GM12878 (cell line): ENCODE measurements around the gene CALML5. TPM values are rescaled to one million over a fixed set of nuclear protein-coding genes. Genes with fewer than 3 reads are reported as not detected.
"Not testable (repeated sequence)": the region's sequence is repeated elsewhere in the genome, so short reads cannot be mapped to it uniquely, and the experiment has no call there.

ENCODE experiments used
- ATAC-seq: fragments of 200-7000 bp; cut with Tn5 transposase; 3 replicates; pipeline ENCODE4 v1.9.1; 2020; ENCODE audit warnings: mild to moderate bottlenecking, moderate library complexity
- BruUV-seq: library from RNA; stranded (reverse); fragments of 400-500 nt; replicated peaks from 2 replicates; lab custom pipeline; 2021; lab: Mats Ljungman, UMichigan
- CTCF ChIA-PET: fragments of 300-600 bp; sonication (Branson Sonifier 250); formaldehyde crosslinking; extraction: SDS; loops from one replicate; lab custom pipeline; 2021; ENCODE audit warnings: inconsistent platforms; lab: Yijun Ruan, JAX
- POLR2A ChIA-PET: fragments of 350-600 bp; formaldehyde crosslinking; extraction: SDS; loops from one replicate; lab custom pipeline; 2021; ENCODE audit warnings: inconsistent platforms; lab: Charles Lee
- RAD21 ChIA-PET: fragments of 300-600 bp; sonication (Branson Sonifier 250); formaldehyde crosslinking; loops from one replicate; lab custom pipeline; 2023; ENCODE audit warnings: antibody characterized with exemption; ENCODE audit not compliant: unreplicated experiment; lab: Charles Lee
- SMC1A ChIA-PET: fragments of 300-600 bp; sonication (Branson Sonifier 250); formaldehyde crosslinking; loops from one replicate; lab custom pipeline; 2023; ENCODE audit not compliant: unreplicated experiment, uncharacterized antibody; lab: Charles Lee
- DNase-seq: peaks from one replicate; pipeline ENCODE4 v3.0.0-alpha.2; 2011; ENCODE audit warnings: low read depth, low spot score
- FAIRE-seq: peaks from 3 replicates; lab custom pipeline; 2011; peaks lifted over from hg19 to GRCh38; lab: Jason Lieb, UNC
- H2AFZ ChIP-seq: 2 replicates; pipeline ENCODE4 v1.6.0; 2011; ENCODE audit warnings: low read depth, low read length, control low read depth; ENCODE audit not compliant: control insufficient read depth
- H3K27ac ChIP-seq: 2 replicates; pipeline ENCODE4 v1.5.1; 2011; ENCODE audit warnings: control low read depth; ENCODE audit not compliant: control insufficient read depth, insufficient read depth
- H3K27me3 ChIP-seq, 2 experiments: replicated peaks in 1 of 2; 2 replicates each; pipeline versions ENCODE4 v1.6.0 to v1.6.1; 2011; ENCODE audit warnings: low read length in 1 of 2; ENCODE audit not compliant: control insufficient read depth in 2 of 2, insufficient read depth in 2 of 2
- H3K36me3 ChIP-seq, 2 experiments: 2 replicates each; pipeline ENCODE4 v1.5.1; 2011; ENCODE audit warnings: low read length in 1 of 2; ENCODE audit not compliant: control insufficient read depth in 2 of 2, insufficient read depth in 2 of 2
- H3K4me1 ChIP-seq: 2 replicates; pipeline ENCODE4 v1.6.1; 2011; ENCODE audit warnings: mild to moderate bottlenecking, low read length, moderate library complexity, mixed read lengths; ENCODE audit not compliant: control insufficient read depth, insufficient read depth
- H3K4me2 ChIP-seq: 2 replicates; pipeline ENCODE4 v1.6.0; 2011; ENCODE audit warnings: control low read depth; ENCODE audit not compliant: control insufficient read depth, insufficient read depth
- H3K4me3 ChIP-seq: fragments of 200-600 bp; sonication (generic); 2 replicates; pipeline ENCODE4 v1.5.1; 2016
- H3K79me2 ChIP-seq: 2 replicates; pipeline ENCODE4 v1.6.0; 2011; ENCODE audit warnings: low read length; ENCODE audit not compliant: control insufficient read depth, insufficient read depth
- H3K9ac ChIP-seq: 2 replicates; pipeline ENCODE4 v1.8.0; 2011; ENCODE audit warnings: low read length, control low read depth, mixed read lengths; ENCODE audit not compliant: control insufficient read depth, insufficient read depth
- H3K9me3 ChIP-seq: replicated peaks from 3 replicates; pipeline ENCODE4 v1.5.1; 2011; ENCODE audit warnings: mild to moderate bottlenecking, low read length; ENCODE audit not compliant: control insufficient read depth, insufficient read depth
- H4K20me1 ChIP-seq: 2 replicates; pipeline ENCODE4 v1.6.0; 2011; ENCODE audit not compliant: control insufficient read depth, insufficient read depth
- WGBS: methylation state at CpG from one replicate; pipeline ENCODE4 v1.1.6; 2016; ENCODE audit warnings: low lambda C conversion rate; ENCODE audit not compliant: insufficient replicate concordance, insufficient coverage; ENCODE audit errors: missing lambda C conversion rate; 5-methylcytosine and 5-hydroxymethylcytosine counted together
- in situ Hi-C: fragments of 300-500 bp; cut with MboI; formaldehyde crosslinking; loops from 9 replicates; pipeline ENCODE4 v1.14.3; 2018; ENCODE audit warnings: mixed read lengths
- intact Hi-C: fragments of 100-400 bp; cut with micrococcal nuclease; formaldehyde crosslinking; loops from one replicate; pipeline ENCODE4 v1.14.2; 2022; ENCODE audit not compliant: unreplicated experiment
- polyA plus RNA-seq, 11 experiments: library from polyadenylated mRNA; depleted of rRNA in 4 of 11; unstranded in 6 of 11; stranded (reverse) in 5 of 11; fragments of >200 nt; fragmentation: Nextera tagmentation in 4 of 11; fragmentation: Illumina TruSeq in 1 of 11; extraction: Ambion mirVana in 4 of 11; extraction: Trizol in 1 of 11; gene quantifications; 1 replicate in 1 of 11; 2 replicates in 10 of 11; pipeline versions ENCODE4 v1.2.1 to v1.2.3, GENCODE V29; 2011 to 2016; ENCODE audit warnings: inconsistent platforms in 2 of 11, missing spikeins in 2 of 11, low read depth in 1 of 11
- total RNA-seq, 4 experiments: library from RNA; depleted of rRNA in 3 of 4; stranded (reverse); fragments of >200 nt in 3 of 4; fragmentation: Illumina TruSeq in 1 of 4; extraction: Trizol in 1 of 4; gene quantifications; 2 replicates each; pipeline versions ENCODE4 v1.2.1 to v1.2.3, GENCODE V29; 2013 to 2021

CALML5 gene
- total and polyA plus RNA-seq, 10 of the 15 experiments (the other 5 are each of a cell fraction or from before 2014, with no cell fraction given): not detected

GRCh38 chr10:5475088-5475487 lies 24.3 kb downstream of the CALML5 start:
- BruUV-seq, H3K4me3 ChIP-seq, H3K27me3 ChIP-seq, H3K9me3 ChIP-seq, DNase-seq, FAIRE-seq, H4K20me1 ChIP-seq, in situ Hi-C loops, ATAC-seq, RAD21 ChIA-PET, H3K4me1 ChIP-seq, SMC1A ChIA-PET, intact Hi-C loops, H2AFZ ChIP-seq, H3K4me2 ChIP-seq, H3K79me2 ChIP-seq, H3K36me3 ChIP-seq, H3K27ac ChIP-seq, POLR2A ChIA-PET, H3K9ac ChIP-seq, CTCF ChIA-PET: not testable (repeated sequence)
- WGBS: 45% methylated on average over 5 of the region's 8 CpGs

GRCh38 chr10:5474642-5475041 lies 24.7 kb downstream of the CALML5 start:
- DNase-seq, FAIRE-seq, POLR2A ChIA-PET, RAD21 ChIA-PET, H3K9ac ChIP-seq, SMC1A ChIA-PET, H3K4me2 ChIP-seq, H3K36me3 ChIP-seq, in situ Hi-C loops, CTCF ChIA-PET, H4K20me1 ChIP-seq, H3K79me2 ChIP-seq, H2AFZ ChIP-seq, ATAC-seq, H3K27me3 ChIP-seq, BruUV-seq, H3K4me3 ChIP-seq, H3K4me1 ChIP-seq, H3K9me3 ChIP-seq, H3K27ac ChIP-seq, intact Hi-C loops: not testable (repeated sequence)
- 19% methylated on average over 4 of the region's 4 CpGs for WGBS
